ENCODE results near the gene ANKRD63. TPM values are rescaled to one million over a fixed set of nuclear protein-coding genes. Genes with fewer than 3 reads are reported as not detected.

The ANKRD63 gene
- total and polyA plus RNA-seq, 8 donors: not detected

DNA sequence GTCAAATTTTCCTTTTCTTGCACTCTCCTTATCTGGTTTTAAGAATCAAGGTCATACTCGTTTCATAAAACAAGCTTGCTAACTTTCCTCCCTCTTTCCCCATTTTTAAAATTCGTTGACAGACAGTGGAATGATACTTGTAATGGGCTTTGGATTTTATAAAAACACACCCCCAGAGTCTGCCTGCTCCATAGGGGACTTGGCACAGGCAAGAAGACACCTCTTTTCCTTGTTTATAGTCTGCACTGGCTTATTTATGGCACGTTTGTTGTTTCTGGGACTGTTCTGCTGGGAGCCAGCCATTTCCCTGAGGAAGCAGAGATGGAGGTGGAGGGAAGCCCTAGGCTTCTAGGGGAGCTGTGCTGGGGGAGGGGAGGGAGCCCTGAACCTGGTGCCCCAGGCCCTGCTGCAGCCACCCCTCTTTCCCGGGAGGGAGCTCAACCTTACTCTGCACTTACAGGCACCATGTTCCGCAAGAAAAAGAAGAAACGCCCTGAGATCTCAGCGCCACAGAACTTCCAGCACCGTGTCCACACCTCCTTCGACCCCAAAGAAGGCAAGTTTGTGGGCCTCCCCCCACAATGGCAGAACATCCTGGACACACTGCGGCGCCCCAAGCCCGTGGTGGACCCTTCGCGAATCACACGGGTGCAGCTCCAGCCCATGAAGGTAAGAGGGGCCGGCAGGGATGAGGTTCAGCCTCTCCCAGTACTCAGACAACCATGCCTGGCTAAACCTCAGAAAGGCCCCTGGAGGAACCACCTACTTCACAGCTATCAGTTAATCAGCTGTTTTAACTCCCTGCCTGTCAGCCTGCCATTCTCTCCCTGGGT, 18.3 kb downstream of the ANKRD63 start:
- DNase-seq (no peak), ATAC-seq (no peak)
- H3K27me3 ChIP-seq: no peaks in the 10 kb centered on the region

DNA sequence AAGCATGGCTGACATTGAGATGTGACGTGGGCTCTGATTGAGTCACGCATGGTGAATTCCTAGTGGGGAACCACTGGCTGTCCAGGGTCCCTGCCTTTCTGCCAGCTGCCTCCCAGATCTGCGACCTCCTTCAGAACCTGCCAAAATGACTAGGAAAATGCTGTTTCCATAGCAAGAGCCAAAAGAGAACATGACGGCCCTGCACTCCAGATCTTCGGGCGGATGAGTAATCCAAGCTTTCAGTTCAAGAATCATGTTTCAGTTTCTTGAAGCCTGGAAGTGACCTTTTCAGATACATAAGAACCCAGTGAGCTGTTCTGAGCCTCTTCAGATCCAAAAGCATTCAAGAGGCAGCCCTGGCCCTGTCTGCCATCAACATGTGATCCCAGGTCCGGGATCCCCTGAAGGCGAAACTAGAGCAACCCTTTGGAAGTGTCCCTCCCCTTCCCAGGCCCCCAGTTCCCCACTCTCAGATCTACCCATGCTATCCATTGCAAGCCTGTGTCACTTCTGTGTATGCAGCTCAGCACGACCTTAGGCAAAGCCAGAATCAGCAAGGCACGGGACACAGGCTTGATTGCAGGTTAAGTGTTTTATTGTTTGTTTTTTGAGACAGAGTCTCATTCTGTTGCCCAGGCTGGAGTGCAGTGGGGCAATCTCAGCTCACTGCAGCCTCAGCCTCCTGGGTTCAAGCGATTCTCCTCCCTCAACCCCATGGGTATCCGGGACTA, 19.7 kb downstream of the ANKRD63 start:
- intact Hi-C loops (cut with DNase I): no loop called here
- H3K36me3 ChIP-seq: no peaks in the 10 kb centered on the region
- peak overlapping the region; percentile 46 to 62 for H3K27ac ChIP-seq
- no peaks in the 10 kb centered on the region for H3K27me3 ChIP-seq
- H3K4me1 ChIP-seq: peaks cover 0 to 5% of the 10 kb centered on the region in 2 donors
- no peak for DNase-seq
- no peak overlapping the region for H3K4me3 ChIP-seq
- TF ChIP-seq, protein P1, sequence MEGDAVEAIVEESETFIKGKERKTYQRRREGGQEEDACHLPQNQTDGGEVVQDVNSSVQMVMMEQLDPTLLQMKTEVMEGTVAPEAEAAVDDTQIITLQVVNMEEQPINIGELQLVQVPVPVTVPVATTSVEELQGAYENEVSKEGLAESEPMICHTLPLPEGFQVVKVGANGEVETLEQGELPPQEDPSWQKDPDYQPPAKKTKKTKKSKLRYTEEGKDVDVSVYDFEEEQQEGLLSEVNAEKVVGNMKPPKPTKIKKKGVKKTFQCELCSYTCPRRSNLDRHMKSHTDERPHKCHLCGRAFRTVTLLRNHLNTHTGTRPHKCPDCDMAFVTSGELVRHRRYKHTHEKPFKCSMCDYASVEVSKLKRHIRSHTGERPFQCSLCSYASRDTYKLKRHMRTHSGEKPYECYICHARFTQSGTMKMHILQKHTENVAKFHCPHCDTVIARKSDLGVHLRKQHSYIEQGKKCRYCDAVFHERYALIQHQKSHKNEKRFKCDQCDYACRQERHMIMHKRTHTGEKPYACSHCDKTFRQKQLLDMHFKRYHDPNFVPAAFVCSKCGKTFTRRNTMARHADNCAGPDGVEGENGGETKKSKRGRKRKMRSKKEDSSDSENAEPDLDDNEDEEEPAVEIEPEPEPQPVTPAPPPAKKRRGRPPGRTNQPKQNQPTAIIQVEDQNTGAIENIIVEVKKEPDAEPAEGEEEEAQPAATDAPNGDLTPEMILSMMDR (IDR thresholded peaks at IDR 0.05): no peak
- ATAC-seq: peak; percentile 67
- no peaks in the 10 kb centered on the region for H3K9me3 ChIP-seq

More for the DNA sequence above, 18.3 kb downstream of the ANKRD63 start:
- no peak overlapping the region for H3K27ac ChIP-seq
- peaks cover 0 to 5% of the 10 kb centered on the region in 2 donors for H3K4me1 ChIP-seq
- H3K36me3 ChIP-seq: no peaks in the 10 kb centered on the region
- no peak overlapping the region for H3K4me3 ChIP-seq
- no peaks in the 10 kb centered on the region for H3K9me3 ChIP-seq
- intact Hi-C loops (cut with DNase I): no loop called here
- TF ChIP-seq, protein P1 (IDR thresholded peaks at IDR 0.05): no peak

DNA sequence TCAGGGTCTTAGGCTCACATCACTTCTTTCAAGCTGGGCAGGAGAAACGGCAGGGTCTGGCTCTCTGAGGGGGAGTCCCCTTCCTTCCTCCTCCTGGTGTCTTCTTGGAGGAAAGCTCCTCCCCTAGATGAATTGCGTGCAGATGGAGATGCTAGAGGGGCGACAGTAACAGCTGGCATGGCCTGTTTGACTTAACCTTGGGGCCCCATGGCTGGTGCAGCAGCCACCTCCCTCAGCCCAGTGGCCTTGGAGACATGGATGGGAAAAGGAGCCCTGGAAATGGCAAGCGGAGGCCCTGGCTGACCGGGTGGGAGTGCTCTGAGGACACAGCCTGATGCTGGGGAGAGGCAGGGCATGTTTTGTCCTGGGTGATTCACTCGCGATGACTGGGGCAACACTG, 23.8 kb downstream of the ANKRD63 start:
- H3K27me3 ChIP-seq: peaks cover 0 to 2% of the 10 kb centered on the region in 2 donors
- no peak for ATAC-seq
- H3K27ac ChIP-seq: no peak overlapping the region
- TF ChIP-seq, protein P1 (IDR thresholded peaks at IDR 0.05): no peak
- peak in 1 of 4 donors; percentile 45 for DNase-seq
- H3K36me3 ChIP-seq: no peaks in the 10 kb centered on the region
- H3K4me3 ChIP-seq: no peak overlapping the region
- H3K9me3 ChIP-seq: no peaks in the 10 kb centered on the region
- intact Hi-C loops (cut with DNase I): no loop called here
- H3K4me1 ChIP-seq: no peaks in the 10 kb centered on the region

DNA sequence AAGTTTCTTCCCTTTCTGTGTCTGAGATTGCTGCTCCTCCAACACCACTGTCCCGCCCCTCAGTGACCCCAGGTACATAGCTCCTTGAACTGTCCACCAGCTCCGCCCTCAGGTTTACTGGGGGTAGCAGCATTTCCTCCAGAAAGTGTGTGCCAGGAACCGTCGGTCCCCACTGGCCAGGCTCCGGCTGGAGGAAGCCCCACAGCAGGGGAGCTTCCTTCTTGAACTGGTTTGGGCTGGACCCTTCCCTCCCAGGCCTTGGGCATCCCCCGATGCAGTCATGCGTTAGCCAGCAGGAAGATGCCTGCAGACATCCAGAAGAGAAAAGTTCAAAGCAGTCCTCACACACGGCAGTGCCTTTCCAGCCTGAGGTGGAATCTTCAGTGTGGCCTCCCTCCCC, 24.3 kb downstream of the ANKRD63 start:
- H3K27me3 ChIP-seq: peaks cover 0 to 7% of the 10 kb centered on the region in 2 donors
- H3K36me3 ChIP-seq: no peaks in the 10 kb centered on the region
- TF ChIP-seq, protein P1 (IDR thresholded peaks at IDR 0.05): no peak
- H3K4me3 ChIP-seq: no peak overlapping the region
- DNase-seq (peak in 1 of 4 donors; percentile 39), ATAC-seq (no peak)
- H3K4me1 ChIP-seq: peaks cover under 1 to 4% of the 10 kb centered on the region in 2 donors
- intact Hi-C loops (cut with DNase I): no loop called here
- H3K9me3 ChIP-seq: no peaks in the 10 kb centered on the region
- no peak overlapping the region for H3K27ac ChIP-seq

All from left lung (tissue), 10 donors.